Liver (tissue), 9 donors: ENCODE data around the gene ZNF460. TPM values are rescaled to one million over a fixed set of nuclear protein-coding genes. Genes with fewer than 3 reads are reported as not detected.

Experiments used
- DNase-seq: peaks from one replicate; pipeline ENCODE4 v3.0.0-alpha.2; 2017; ENCODE audit warnings: low spot score
- H3K27ac ChIP-seq, 2 donors: one replicate each; pipeline ENCODE4 v1.7.0; 2013; ENCODE audit warnings: inconsistent platforms in 2 of 2, low read length in 2 of 2, control low read depth in 1 of 2, low read depth in 1 of 2, mild to moderate bottlenecking in 1 of 2
- H3K27me3 ChIP-seq, 4 donors: one replicate each; pipeline versions ENCODE4 v1.6.1 to v1.7.0; 2013; ENCODE audit warnings: low read length in 3 of 4, inconsistent platforms in 1 of 4, mild to moderate bottlenecking in 1 of 4, moderate library complexity in 1 of 4; ENCODE audit not compliant: control insufficient read depth in 4 of 4, insufficient read depth in 4 of 4
- H3K36me3 ChIP-seq, 4 donors: one replicate each; pipeline versions ENCODE4 v1.6.1 to v1.7.0; 2013; ENCODE audit warnings: low read length in 3 of 4, mild to moderate bottlenecking in 3 of 4, low read depth in 1 of 4, moderate library complexity in 1 of 4; ENCODE audit not compliant: control insufficient read depth in 4 of 4, insufficient read depth in 3 of 4
- H3K4me1 ChIP-seq, 4 donors: one replicate each; pipeline versions ENCODE4 v1.6.1 to v1.7.0; 2013; ENCODE audit warnings: low read length in 3 of 4, mild to moderate bottlenecking in 3 of 4, moderate library complexity in 1 of 4; ENCODE audit not compliant: control insufficient read depth in 4 of 4, insufficient read depth in 4 of 4
- H3K4me3 ChIP-seq, 3 donors: one replicate each; pipeline versions ENCODE4 v1.6.1 to v1.7.0; 2013; ENCODE audit warnings: low read length in 3 of 3, control low read depth in 1 of 3, low read depth in 1 of 3, mild to moderate bottlenecking in 1 of 3
- H3K9ac ChIP-seq, 2 donors: one replicate each; pipeline ENCODE4 v1.7.0; 2013; ENCODE audit warnings: low read length in 2 of 2, mild to moderate bottlenecking in 2 of 2, moderate library complexity in 2 of 2, control low read depth in 1 of 2, low read depth in 1 of 2
- H3K9me3 ChIP-seq, 4 donors: one replicate each; pipeline versions ENCODE4 v1.6.1 to v1.7.0; 2013; ENCODE audit warnings: low read length in 3 of 4; ENCODE audit not compliant: control insufficient read depth in 4 of 4
- CTCF ChIP-seq: fragments of 150-350 bp; IDR thresholded peaks from 2 replicates; pipeline ENCODE4 v1.5.1; 2017; ENCODE audit warnings: improper control_type of control experiment, low read depth, low read length; ENCODE audit not compliant: missing input control
- EGR1 ChIP-seq, 2 donors: IDR thresholded peaks; 2 replicates each; pipeline ENCODE4 v1.6.1; 2016 to 2018; ENCODE audit warnings: antibody characterized with exemption in 2 of 2, low read depth in 2 of 2
- FOXA1 ChIP-seq: IDR thresholded peaks from 2 replicates; pipeline ENCODE4 v1.6.1; 2016; ENCODE audit warnings: antibody characterized with exemption
- FOXA2 ChIP-seq: IDR thresholded peaks from 2 replicates; pipeline ENCODE4 v1.6.1; 2016; ENCODE audit warnings: antibody characterized with exemption
- GABPA ChIP-seq, 2 donors: IDR thresholded peaks in 1 of 2; conservative IDR thresholded peaks in 1 of 2; 2 replicates each; pipeline ENCODE4 v1.6.1; 2016; ENCODE audit warnings: antibody characterized with exemption in 2 of 2, mild to moderate bottlenecking in 1 of 2, moderate library complexity in 1 of 2
- HNF4A ChIP-seq, 2 donors: conservative IDR thresholded peaks; 2 replicates each; pipeline ENCODE4 v1.6.1; 2016; ENCODE audit warnings: antibody characterized with exemption in 2 of 2, mild to moderate bottlenecking in 2 of 2
- HNF4G ChIP-seq: IDR thresholded peaks from 2 replicates; pipeline ENCODE4 v1.6.1; 2016; ENCODE audit warnings: antibody characterized with exemption
- JUND ChIP-seq, 2 donors: IDR thresholded peaks; 2 replicates each; pipeline ENCODE4 v1.6.1; 2016; ENCODE audit warnings: antibody characterized with exemption in 2 of 2
- MAX ChIP-seq: IDR thresholded peaks from 2 replicates; pipeline ENCODE4 v1.6.1; 2016; ENCODE audit warnings: antibody characterized with exemption
- NR2F2 ChIP-seq: IDR thresholded peaks from 2 replicates; pipeline ENCODE4 v1.6.1; 2016; ENCODE audit warnings: antibody characterized with exemption
- RAD21 ChIP-seq, 2 donors: IDR thresholded peaks; 2 replicates each; pipeline ENCODE4 v1.6.1; 2016; ENCODE audit warnings: antibody characterized with exemption in 2 of 2, mild to moderate bottlenecking in 2 of 2
- REST ChIP-seq: IDR thresholded peaks from 2 replicates; pipeline ENCODE4 v1.6.1; 2016; ENCODE audit warnings: antibody characterized with exemption, mild to moderate bottlenecking
- RXRA ChIP-seq, 2 donors: IDR thresholded peaks; 2 replicates each; pipeline ENCODE4 v1.6.1; 2017 to 2018; ENCODE audit warnings: antibody characterized with exemption in 2 of 2, mild to moderate bottlenecking in 1 of 2
- SP1 ChIP-seq: IDR thresholded peaks from 2 replicates; pipeline ENCODE4 v1.6.1; 2018; ENCODE audit warnings: antibody characterized with exemption, mild to moderate bottlenecking
- TAF1 ChIP-seq: conservative IDR thresholded peaks from 2 replicates; pipeline ENCODE4 v1.6.1; 2016; ENCODE audit warnings: antibody characterized with exemption, mild to moderate bottlenecking
- YY1 ChIP-seq: IDR thresholded peaks from 2 replicates; pipeline ENCODE4 v1.6.1; 2016; ENCODE audit warnings: antibody characterized with exemption, mild to moderate bottlenecking
- WGBS: extraction: QIAGEN DNeasy Blood & Tissue Kit; methylation state at CpG from one replicate; pipeline ENCODE4 v1.1.7; 2013; 5-methylcytosine and 5-hydroxymethylcytosine counted together
- polyA plus RNA-seq, 2 donors: library from polyadenylated mRNA; stranded (reverse) in 1 of 2; unstranded in 1 of 2; fragments of 200-250 nt in 1 of 2; fragments of >200 nt in 1 of 2; fragmentation: Nextera tagmentation in 1 of 2; extraction: Ambion mirVana in 1 of 2; gene quantifications; one replicate each; pipeline versions ENCODE4 v1.2.1 to v1.2.3, GENCODE V29; 2013 to 2015
- total RNA-seq, 2 donors: library from RNA; depleted of rRNA; stranded (reverse); fragments of >200 nt; gene quantifications; one replicate each; pipeline ENCODE4 v1.2.3, GENCODE V29; 2014
- TF ChIP-seq, protein P1 (sequence below): IDR thresholded peaks from 2 replicates; pipeline ENCODE4 v1.6.1; 2016; ENCODE audit warnings: antibody characterized with exemption
- TF ChIP-seq, protein P2 (sequence below): IDR thresholded peaks from 2 replicates; pipeline ENCODE4 v1.6.1; 2016; ENCODE audit warnings: antibody characterized with exemption
- donor health status: healthy.
- donor health status: healthy.
- donor health status: healthy.
- donor health status: healthy.
- donor health status: healthy.

Gene ZNF460
- total and polyA plus RNA-seq, 4 donors = 0.24 to 54.4 (median 19.4) TPM

DNA sequence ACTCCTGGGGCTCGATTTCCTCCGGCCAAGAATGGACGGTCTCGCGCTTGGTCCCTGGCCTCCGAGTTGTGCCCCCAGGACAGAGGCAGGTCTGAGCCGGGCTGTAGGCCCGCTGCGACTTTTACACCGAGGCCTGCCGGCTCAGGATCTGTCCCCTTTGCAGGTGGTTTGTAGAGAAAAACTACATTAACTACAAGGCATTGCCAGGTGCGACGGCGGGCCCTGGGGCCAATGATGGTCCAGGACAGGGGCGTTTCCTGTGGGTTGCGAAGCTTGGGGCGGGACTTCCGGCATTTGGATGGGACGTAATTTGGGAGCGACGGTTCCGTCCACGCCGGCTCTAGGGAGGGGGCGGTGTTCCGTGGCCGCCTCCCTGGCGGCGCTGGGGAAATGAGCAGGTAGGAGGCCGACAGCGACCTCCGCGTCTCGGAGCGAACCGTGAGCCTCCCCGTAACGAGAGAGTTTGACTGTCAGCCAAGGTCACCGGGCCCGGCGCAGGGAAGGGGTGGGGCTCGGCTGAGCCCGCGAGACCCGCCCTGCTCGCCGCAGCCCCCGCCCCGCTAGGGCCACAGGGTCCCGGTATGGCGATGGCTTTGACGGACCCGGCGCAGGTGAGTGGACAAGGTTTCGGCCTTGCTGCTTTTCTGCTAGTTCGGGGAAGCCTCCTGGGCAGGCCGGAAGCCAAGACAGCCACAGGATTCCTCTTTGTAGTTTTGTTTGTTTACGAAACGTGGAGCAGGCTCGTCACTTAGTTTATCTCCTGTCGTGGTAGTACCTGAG is 39.8 kb upstream of the ZNF460 start, which contains the start of gene ZNF805:
ZNF805 (plus strand) TSS at position 322 of the 780 bp plus-strand sequence; CDS start at position 582, 260 bp downstream.
- peak; percentile 95 for DNase-seq
- under 1% methylated on average over 61 of the region's 61 CpGs for WGBS
- H3K9me3 ChIP-seq = no peaks in the 10 kb centered on the region
- H3K27ac ChIP-seq = peak within 1 kb of the TSS; percentile 79 to 92
- peak within 1 kb of the TSS; percentile 72 to 99 (median 91) for H3K4me3 ChIP-seq
- H3K9ac ChIP-seq = peak within 1 kb of the TSS; percentile 81 to 93
- no peaks in the 10 kb centered on the region for H3K27me3 ChIP-seq
- peaks cover 0 to 15% (median 9%) of the 10 kb centered on the region in 4 donors for H3K36me3 ChIP-seq
- peaks cover 2 to 17% (median 15%) of the 10 kb centered on the region in 4 donors for H3K4me1 ChIP-seq
- TF ChIP-seq GABPA (IDR thresholded peaks at IDR 0.05 in 1 of 2, conservative IDR thresholded peaks at IDR 0.05 in 1 of 2) (peak; percentile 93 to 99), REST (peak; percentile 16), MAX (peak; percentile 95), YY1 (peak; percentile 83), HNF4G (no peak), JUND (IDR thresholded peaks at IDR 0.05) (no peak), NR2F2 (peak; percentile 33), EGR1 (IDR thresholded peaks at IDR 0.05; ENCODE audit: low read depth in 2 of 2) (peak; percentile 82 to 84), TAF1 (peak; percentile 73), RAD21 (IDR thresholded peaks at IDR 0.05) (peak; percentile 16 to 39), FOXA2 (no peak), CTCF (no peak), FOXA1 (no peak), HNF4A (conservative IDR thresholded peaks at IDR 0.05) (peak in 1 of 2 donors; percentile 18), RXRA (IDR thresholded peaks at IDR 0.05) (peak; percentile 18 to 47), SP1 (peak; percentile 75)
- TF ChIP-seq, protein P1, sequence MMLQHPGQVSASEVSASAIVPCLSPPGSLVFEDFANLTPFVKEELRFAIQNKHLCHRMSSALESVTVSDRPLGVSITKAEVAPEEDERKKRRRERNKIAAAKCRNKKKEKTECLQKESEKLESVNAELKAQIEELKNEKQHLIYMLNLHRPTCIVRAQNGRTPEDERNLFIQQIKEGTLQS = no peak
- TF ChIP-seq, protein P2, sequence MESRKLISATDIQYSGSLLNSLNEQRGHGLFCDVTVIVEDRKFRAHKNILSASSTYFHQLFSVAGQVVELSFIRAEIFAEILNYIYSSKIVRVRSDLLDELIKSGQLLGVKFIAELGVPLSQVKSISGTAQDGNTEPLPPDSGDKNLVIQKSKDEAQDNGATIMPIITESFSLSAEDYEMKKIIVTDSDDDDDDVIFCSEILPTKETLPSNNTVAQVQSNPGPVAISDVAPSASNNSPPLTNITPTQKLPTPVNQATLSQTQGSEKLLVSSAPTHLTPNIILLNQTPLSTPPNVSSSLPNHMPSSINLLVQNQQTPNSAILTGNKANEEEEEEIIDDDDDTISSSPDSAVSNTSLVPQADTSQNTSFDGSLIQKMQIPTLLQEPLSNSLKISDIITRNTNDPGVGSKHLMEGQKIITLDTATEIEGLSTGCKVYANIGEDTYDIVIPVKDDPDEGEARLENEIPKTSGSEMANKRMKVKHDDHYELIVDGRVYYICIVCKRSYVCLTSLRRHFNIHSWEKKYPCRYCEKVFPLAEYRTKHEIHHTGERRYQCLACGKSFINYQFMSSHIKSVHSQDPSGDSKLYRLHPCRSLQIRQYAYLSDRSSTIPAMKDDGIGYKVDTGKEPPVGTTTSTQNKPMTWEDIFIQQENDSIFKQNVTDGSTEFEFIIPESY = peak; percentile 76
